ENCODE measurements around the gene SLC8A3.
A peak's percentile ranks its signal among the peaks of the same experiment; 100 is the strongest.

- TF ChIP-seq CTCF (IDR thresholded peaks at IDR 0.05; ENCODE audit: low read depth, low read length) (peak; percentile 81), POLR2A (IDR thresholded peaks at IDR 0.05; ENCODE audit: extremely low read depth, insufficient read length) (no peak), MAX (IDR thresholded peaks at IDR 0.05; ENCODE audit: low read depth, low read length) (no peak)
These were observed 160.8 kb downstream of the SLC8A3 start for GRCh38 chr14:70027785-70028428.
